ENCODE results near the gene UBE2L3.
A peak's percentile ranks its signal among the peaks of the same experiment; 100 is the strongest.

UBE2L3 gene

GRCh38 chr22:21646608-21647590 lies 79.4 kb downstream of the UBE2L3 start:
- DNase-seq: peak; percentile 87 to 89

GRCh38 chr22:21650280-21650679 lies 82.8 kb downstream of the UBE2L3 start:
- no peak for DNase-seq

- DNase-seq: no peak
These were observed 83.5 kb downstream of the UBE2L3 start for GRCh38 chr22:21650823-21651520.

- no peak for DNase-seq
These were observed 84.1 kb downstream of the UBE2L3 start for GRCh38 chr22:21651521-21652009.

- peak; percentile 88 for DNase-seq
These were observed 84.6 kb downstream of the UBE2L3 start for GRCh38 chr22:21652010-21652546.

- no peak for DNase-seq
These were observed 85.3 kb downstream of the UBE2L3 start for GRCh38 chr22:21652547-21653545.

- no peak for DNase-seq
These were observed 89.5 kb downstream of the UBE2L3 start for GRCh38 chr22:21657020-21657359.

GRCh38 chr22:21657360-21658032 lies 90.0 kb downstream of the UBE2L3 start:
- DNase-seq: peak; percentile 71 to 81

- DNase-seq: no peak
These were observed 92.5 kb downstream of the UBE2L3 start for GRCh38 chr22:21659864-21660525.

GRCh38 chr22:21660904-21661303 lies 93.4 kb downstream of the UBE2L3 start:
- no peak for DNase-seq

GRCh38 chr22:21661991-21662390 lies 94.5 kb downstream of the UBE2L3 start:
- DNase-seq: no peak

- DNase-seq: no peak
These were observed 96.2 kb downstream of the UBE2L3 start for GRCh38 chr22:21663738-21664137.

- no peak for DNase-seq
These were observed 97.7 kb downstream of the UBE2L3 start for GRCh38 chr22:21665047-21665851.

GRCh38 chr22:21666786-21667185 lies 99.3 kb downstream of the UBE2L3 start:
- no peak for DNase-seq

GRCh38 chr22:21669026-21669425 lies 101.5 kb downstream of the UBE2L3 start:
- DNase-seq: no peak

- DNase-seq: no peak
These were observed 104.7 kb downstream of the UBE2L3 start for GRCh38 chr22:21672107-21672629.

Data from inflammatory macrophage (primary cell).